PC-9 (cell line): ENCODE data around the gene TFRC. TPM values are rescaled to one million over a fixed set of nuclear protein-coding genes. Genes with fewer than 3 reads are reported as not detected.

Experiments used
- BruUV-seq: library from RNA; stranded (reverse); fragments of 400-500 nt; replicated peaks from 2 replicates; lab custom pipeline; 2021; lab: Mats Ljungman, UMichigan
- CTCF ChIA-PET: fragments of 300-600 bp; sonication (Branson Sonifier 250); formaldehyde crosslinking; loops from one replicate; lab custom pipeline; 2022; ENCODE audit warnings: antibody characterized with exemption; lab: Charles Lee
- POLR2A ChIA-PET: fragments of 300-600 bp; sonication (Branson Sonifier 250); formaldehyde crosslinking; loops from one replicate; lab custom pipeline; 2022; ENCODE audit warnings: antibody characterized with exemption; ENCODE audit not compliant: unreplicated experiment; lab: Charles Lee
- DNase-seq, 2 experiments: peaks; one replicate each; pipeline versions ENCODE4 v3.0.0 to v3.0.0-alpha.2; 2015 to 2022; ENCODE audit warnings: mixed read lengths in 1 of 2
- H2AFZ ChIP-seq: fragments of 200-600 bp; sonication (generic); 2 replicates; pipeline ENCODE4 v1.8.1; 2017; ENCODE audit warnings: antibody characterized with exemption
- H3F3A ChIP-seq: fragments of 200-600 bp; sonication (generic); 2 replicates; pipeline ENCODE4 v1.8.1; 2017; ENCODE audit warnings: antibody characterized with exemption, mild to moderate bottlenecking, low read depth; ENCODE audit not compliant: insufficient read depth
- H3K27ac ChIP-seq: fragments of 200-600 bp; sonication (generic); 2 replicates; pipeline ENCODE4 v1.6.1; 2016; ENCODE audit warnings: mixed run types
- H3K27me3 ChIP-seq: fragments of 200-600 bp; sonication (generic); 2 replicates; pipeline ENCODE4 v1.6.1; 2016; ENCODE audit warnings: low read depth, mixed run types; ENCODE audit not compliant: insufficient read depth
- H3K36me3 ChIP-seq: fragments of 200-600 bp; sonication (generic); 2 replicates; pipeline ENCODE4 v1.6.1; 2016; ENCODE audit warnings: low read depth, mixed run types
- H3K4me1 ChIP-seq: fragments of 200-600 bp; sonication (generic); replicated peaks from 2 replicates; pipeline ENCODE4 v1.6.1; 2016; ENCODE audit warnings: mixed run types; ENCODE audit not compliant: insufficient read depth
- H3K4me2 ChIP-seq: fragments of 200-600 bp; sonication (generic); 2 replicates; pipeline ENCODE4 v1.6.1; 2017; ENCODE audit warnings: mixed run types
- H3K4me3 ChIP-seq: fragments of 200-600 bp; sonication (generic); 2 replicates; pipeline ENCODE4 v1.6.1; 2016; ENCODE audit warnings: mixed run types
- H3K79me2 ChIP-seq: fragments of 200-600 bp; sonication (generic); 2 replicates; pipeline ENCODE4 v1.6.1; 2017; ENCODE audit warnings: low read depth, mixed run types
- H3K9me2 ChIP-seq: fragments of 200-600 bp; sonication (generic); 2 replicates; pipeline ENCODE4 v1.8.1; 2017; ENCODE audit warnings: mild to moderate bottlenecking; ENCODE audit not compliant: insufficient read depth
- H3K9me3 ChIP-seq: fragments of 200-600 bp; sonication (generic); 2 replicates; pipeline ENCODE4 v1.8.1; 2016; ENCODE audit warnings: low read depth; ENCODE audit not compliant: insufficient read depth
- H4K20me1 ChIP-seq: fragments of 200-600 bp; sonication (generic); 2 replicates; pipeline ENCODE4 v1.8.1; 2017; ENCODE audit not compliant: insufficient read depth
- EZH2 ChIP-seq: fragments of 200-600 bp; sonication (generic); IDR thresholded peaks from 2 replicates; pipeline ENCODE4 v1.8.0; 2017; ENCODE audit warnings: antibody characterized with exemption, low read depth
- intact Hi-C: fragments of 100-400 bp; cut with micrococcal nuclease; formaldehyde crosslinking; loops from one replicate; pipeline ENCODE4 v1.10.0; 2022; ENCODE audit not compliant: unreplicated experiment
- total RNA-seq: library from RNA; stranded (reverse); gene quantifications from 2 replicates; pipeline ENCODE4 v1.2.3, GENCODE V29; 2021
- TF ChIP-seq, protein P1 (sequence below): fragments of 200-600 bp; sonication (generic); conservative IDR thresholded peaks from 2 replicates; pipeline ENCODE4 v1.6.1; 2017; ENCODE audit warnings: mixed run types, antibody characterized with exemption, mild to moderate bottlenecking, moderate library complexity

The TFRC gene
- total RNA-seq, 1 experiment from 2014 or later: 195 TPM

DNA sequence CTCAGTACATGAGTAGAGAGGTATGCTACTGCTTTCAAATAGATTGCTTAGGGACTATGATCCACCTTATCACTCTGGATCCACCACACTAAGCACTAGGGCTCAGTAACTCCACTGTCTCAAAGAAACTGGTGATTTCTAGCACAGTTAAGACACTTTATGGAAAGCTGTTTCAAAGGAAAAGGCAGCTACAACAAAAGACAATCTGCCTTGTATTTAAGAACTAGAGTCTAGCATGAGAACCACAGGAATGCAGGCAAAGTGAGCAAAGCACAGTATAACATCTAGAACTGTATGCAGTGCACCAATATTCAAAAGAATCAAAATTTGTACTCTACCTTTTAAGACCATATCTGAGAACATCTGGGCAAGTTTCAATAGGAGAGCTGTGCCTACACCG, 17.9 kb downstream of the TFRC start:
- no peaks in the 10 kb centered on the region for H3K27me3 ChIP-seq
- H3K9me3 ChIP-seq: no peaks in the 10 kb centered on the region
- H3K4me3 ChIP-seq: no peak overlapping the region
- no peaks in the 10 kb centered on the region for H3K4me1 ChIP-seq
- H3K79me2 ChIP-seq: peaks cover 10% of the 10 kb centered on the region; the same call in 1 of the 2 replicates
- no TSS peak for BruUV-seq
- H4K20me1 ChIP-seq: peaks cover 34% of the 10 kb centered on the region
- H3K36me3 ChIP-seq: peaks cover 83% of the 10 kb centered on the region
- no peaks in the 10 kb centered on the region for H3K9me2 ChIP-seq
- no peak overlapping the region for H3K4me2 ChIP-seq
- CTCF ChIA-PET: no interaction called here
- intact Hi-C loops: no loop called here
- POLR2A ChIA-PET: interaction anchor here (0.6 kb wide), 2 partner anchors 11 to 128 kb away, joined by 4 to 17 read pairs; no protein-coding TSS in a partner anchor
- no peak for TF ChIP-seq EZH2
- TF ChIP-seq, protein P1, sequence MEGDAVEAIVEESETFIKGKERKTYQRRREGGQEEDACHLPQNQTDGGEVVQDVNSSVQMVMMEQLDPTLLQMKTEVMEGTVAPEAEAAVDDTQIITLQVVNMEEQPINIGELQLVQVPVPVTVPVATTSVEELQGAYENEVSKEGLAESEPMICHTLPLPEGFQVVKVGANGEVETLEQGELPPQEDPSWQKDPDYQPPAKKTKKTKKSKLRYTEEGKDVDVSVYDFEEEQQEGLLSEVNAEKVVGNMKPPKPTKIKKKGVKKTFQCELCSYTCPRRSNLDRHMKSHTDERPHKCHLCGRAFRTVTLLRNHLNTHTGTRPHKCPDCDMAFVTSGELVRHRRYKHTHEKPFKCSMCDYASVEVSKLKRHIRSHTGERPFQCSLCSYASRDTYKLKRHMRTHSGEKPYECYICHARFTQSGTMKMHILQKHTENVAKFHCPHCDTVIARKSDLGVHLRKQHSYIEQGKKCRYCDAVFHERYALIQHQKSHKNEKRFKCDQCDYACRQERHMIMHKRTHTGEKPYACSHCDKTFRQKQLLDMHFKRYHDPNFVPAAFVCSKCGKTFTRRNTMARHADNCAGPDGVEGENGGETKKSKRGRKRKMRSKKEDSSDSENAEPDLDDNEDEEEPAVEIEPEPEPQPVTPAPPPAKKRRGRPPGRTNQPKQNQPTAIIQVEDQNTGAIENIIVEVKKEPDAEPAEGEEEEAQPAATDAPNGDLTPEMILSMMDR: no peak
- no peak for DNase-seq
- peak overlapping the region; percentile 40; the same call in 1 of the 2 replicates for H3K27ac ChIP-seq
- peaks cover 83% of the 10 kb centered on the region for H3F3A ChIP-seq
- H2AFZ ChIP-seq: no peak overlapping the region

DNA sequence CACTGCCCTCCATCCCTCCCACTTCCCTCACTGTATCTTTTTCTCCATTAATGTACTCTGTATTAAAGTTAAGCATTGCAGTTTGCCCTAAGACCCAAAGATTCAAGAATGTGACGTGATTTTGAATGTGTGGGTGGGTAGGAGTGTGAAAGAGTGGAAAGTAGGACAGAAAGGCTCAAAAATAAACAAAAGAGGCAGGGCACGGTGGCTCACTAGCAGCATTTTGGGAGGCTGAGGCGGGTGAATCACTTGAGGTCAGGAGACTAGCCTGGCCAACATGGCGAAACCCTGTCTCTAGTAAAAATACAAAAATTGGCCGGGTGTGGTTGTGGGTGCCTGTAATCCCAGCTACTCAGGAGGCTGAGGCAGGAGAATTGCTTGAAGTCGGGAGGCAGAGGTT, 18.4 kb downstream of the TFRC start:
- Histone ChIP-seq H3K27me3 (no peaks in the 10 kb centered on the region), H2AFZ (no peak overlapping the region), H3K4me2 (no peak overlapping the region), H3K79me2 (peaks cover 10% of the 10 kb centered on the region; the same call in 1 of the 2 replicates), H3K4me1 (no peaks in the 10 kb centered on the region), H3K9me3 (no peaks in the 10 kb centered on the region), H3F3A (peaks cover 85% of the 10 kb centered on the region), H4K20me1 (peaks cover 34% of the 10 kb centered on the region), H3K36me3 (peaks cover 87% of the 10 kb centered on the region), H3K4me3 (no peak overlapping the region), H3K27ac (peak overlapping the region; percentile 40; the same call in 1 of the 2 replicates), H3K9me2 (no peaks in the 10 kb centered on the region)
- ChIA-PET POLR2A (interaction anchor here (0.6 kb wide), 2 partner anchors 11 to 129 kb away, joined by 4 to 17 read pairs; no protein-coding TSS in a partner anchor), CTCF (no interaction called here)
- DNase-seq: no peak
- TF ChIP-seq, protein P1: no peak
- TF ChIP-seq EZH2: no peak
- intact Hi-C loops: no loop called here
- no TSS peak for BruUV-seq

- ChIA-PET POLR2A (interaction anchor here (0.6 kb wide), 1 partner anchor 129 kb away, joined by 4 read pairs; no protein-coding TSS in a partner anchor), CTCF (no interaction called here)
- intact Hi-C loops: no loop called here
- H2AFZ ChIP-seq: no peak overlapping the region
- no peak overlapping the region for H3K4me2 ChIP-seq
- peak overlapping the region; percentile 40; the same call in 1 of the 2 replicates for H3K27ac ChIP-seq
- no peak for DNase-seq
- H3K9me2 ChIP-seq: no peaks in the 10 kb centered on the region
- H3K27me3 ChIP-seq: no peaks in the 10 kb centered on the region
- H3F3A ChIP-seq: peaks cover 87% of the 10 kb centered on the region
- TF ChIP-seq, protein P1: no peak
- TF ChIP-seq EZH2: no peak
- peaks cover 88% of the 10 kb centered on the region for H3K36me3 ChIP-seq
- H4K20me1 ChIP-seq: peaks cover 34% of the 10 kb centered on the region
- H3K79me2 ChIP-seq: peaks cover 10% of the 10 kb centered on the region; the same call in 1 of the 2 replicates
- H3K4me3 ChIP-seq: no peak overlapping the region
- H3K9me3 ChIP-seq: no peaks in the 10 kb centered on the region
- no peaks in the 10 kb centered on the region for H3K4me1 ChIP-seq
- BruUV-seq: no TSS peak
Observed at GRCh38 chr3:196063049-196063448, 18.8 kb downstream of the TFRC start.
